Osteoblast (primary cell): ENCODE results near the gene ACAD8. TPM values are rescaled to one million over a fixed set of nuclear protein-coding genes. Genes with fewer than 3 reads are reported as not detected.

ENCODE experiments used
- DNase-seq: peaks from one replicate; pipeline ENCODE4 v3.0.0; 2011; ENCODE audit warnings: low spot score, mixed read lengths; ENCODE audit not compliant: insufficient read length; ENCODE audit errors: missing footprints
- H2AFZ ChIP-seq: 2 replicates; pipeline ENCODE4 v1.6.0; 2011; ENCODE audit warnings: mild to moderate bottlenecking, low read length
- H3K27ac ChIP-seq: 2 replicates; pipeline ENCODE4 v1.5.1; 2011; ENCODE audit warnings: mild to moderate bottlenecking, low read depth, low read length, moderate library complexity
- H3K27me3 ChIP-seq: 2 replicates; pipeline ENCODE4 v1.6.0; 2012; ENCODE audit warnings: mild to moderate bottlenecking, control low read depth, inconsistent platforms, low read length, moderate library complexity; ENCODE audit not compliant: insufficient read depth
- H3K36me3 ChIP-seq: 2 replicates; pipeline ENCODE4 v1.5.1; 2011; ENCODE audit warnings: mild to moderate bottlenecking, low read length, control low read depth, moderate library complexity; ENCODE audit not compliant: insufficient read depth
- H3K4me1 ChIP-seq: 2 replicates; pipeline ENCODE4 v1.5.1; 2011; ENCODE audit warnings: mild to moderate bottlenecking, low read length, control low read depth, moderate library complexity; ENCODE audit not compliant: insufficient read depth
- H3K4me2 ChIP-seq: 2 replicates; pipeline ENCODE4 v1.6.0; 2011; ENCODE audit warnings: mild to moderate bottlenecking, low read length; ENCODE audit not compliant: insufficient read depth
- H3K4me3 ChIP-seq: fragments of 200-600 bp; sonication (generic); 3 replicates; pipeline ENCODE4 v1.5.1; 2012; ENCODE audit warnings: mild to moderate bottlenecking, low read length, inconsistent platforms; ENCODE audit not compliant: insufficient read depth
- H3K79me2 ChIP-seq: 2 replicates; pipeline ENCODE4 v1.6.0; 2012; ENCODE audit warnings: mild to moderate bottlenecking, low read length, control low read depth, inconsistent platforms; ENCODE audit not compliant: insufficient read depth
- H3K9me3 ChIP-seq: 2 replicates; pipeline ENCODE4 v1.5.1; 2011; ENCODE audit warnings: low read depth, low read length, control low read depth
- H4K20me1 ChIP-seq: 2 replicates; pipeline ENCODE4 v1.6.0; 2012; ENCODE audit warnings: mild to moderate bottlenecking, low read length, control low read depth; ENCODE audit not compliant: insufficient read depth
- total RNA-seq: library from RNA; depleted of rRNA; stranded (reverse); fragments of >200 nt; gene quantifications from 2 replicates; pipeline ENCODE4 v1.2.3, GENCODE V29; 2012
- TF ChIP-seq, protein P1 (sequence below): IDR thresholded peaks from 2 replicates; pipeline ENCODE4 v1.5.1; 2011; ENCODE audit warnings: mild to moderate bottlenecking, low read depth, low read length, moderate library complexity; ENCODE audit errors: extremely low read depth

Gene ACAD8
- 17.7 and 21.5 TPM in 2 replicates for total RNA-seq

GRCh38 chr11:134253188-134253993 is at the start of gene ACAD8, which contains the start of gene THYN1:
ACAD8 (plus strand) TSS chr11:134253568; CDS start chr11:134253601, 33 bp downstream.
THYN1 (minus strand) TSS chr11:134253352; CDS start chr11:134252882, 470 bp downstream.
- H3K36me3 ChIP-seq = peaks cover 34% of the 10 kb centered on the region
- peak; percentile 99 for DNase-seq
- TF ChIP-seq, protein P1, sequence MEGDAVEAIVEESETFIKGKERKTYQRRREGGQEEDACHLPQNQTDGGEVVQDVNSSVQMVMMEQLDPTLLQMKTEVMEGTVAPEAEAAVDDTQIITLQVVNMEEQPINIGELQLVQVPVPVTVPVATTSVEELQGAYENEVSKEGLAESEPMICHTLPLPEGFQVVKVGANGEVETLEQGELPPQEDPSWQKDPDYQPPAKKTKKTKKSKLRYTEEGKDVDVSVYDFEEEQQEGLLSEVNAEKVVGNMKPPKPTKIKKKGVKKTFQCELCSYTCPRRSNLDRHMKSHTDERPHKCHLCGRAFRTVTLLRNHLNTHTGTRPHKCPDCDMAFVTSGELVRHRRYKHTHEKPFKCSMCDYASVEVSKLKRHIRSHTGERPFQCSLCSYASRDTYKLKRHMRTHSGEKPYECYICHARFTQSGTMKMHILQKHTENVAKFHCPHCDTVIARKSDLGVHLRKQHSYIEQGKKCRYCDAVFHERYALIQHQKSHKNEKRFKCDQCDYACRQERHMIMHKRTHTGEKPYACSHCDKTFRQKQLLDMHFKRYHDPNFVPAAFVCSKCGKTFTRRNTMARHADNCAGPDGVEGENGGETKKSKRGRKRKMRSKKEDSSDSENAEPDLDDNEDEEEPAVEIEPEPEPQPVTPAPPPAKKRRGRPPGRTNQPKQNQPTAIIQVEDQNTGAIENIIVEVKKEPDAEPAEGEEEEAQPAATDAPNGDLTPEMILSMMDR = no peak
- peaks cover 16% of the 10 kb centered on the region for H3K4me1 ChIP-seq
- H2AFZ ChIP-seq = peak within 1 kb of the TSS; percentile 85
- H3K27me3 ChIP-seq = no peaks in the 10 kb centered on the region
- H3K4me3 ChIP-seq = peak within 1 kb of the TSS; percentile 82
- H3K27ac ChIP-seq = peak within 1 kb of the TSS; percentile 50
- no peaks in the 10 kb centered on the region for H3K9me3 ChIP-seq
- H3K4me2 ChIP-seq = peak within 1 kb of the TSS; percentile 78
- H4K20me1 ChIP-seq = no peaks in the 10 kb centered on the region
- peaks cover 36% of the 10 kb centered on the region for H3K79me2 ChIP-seq

DNA sequence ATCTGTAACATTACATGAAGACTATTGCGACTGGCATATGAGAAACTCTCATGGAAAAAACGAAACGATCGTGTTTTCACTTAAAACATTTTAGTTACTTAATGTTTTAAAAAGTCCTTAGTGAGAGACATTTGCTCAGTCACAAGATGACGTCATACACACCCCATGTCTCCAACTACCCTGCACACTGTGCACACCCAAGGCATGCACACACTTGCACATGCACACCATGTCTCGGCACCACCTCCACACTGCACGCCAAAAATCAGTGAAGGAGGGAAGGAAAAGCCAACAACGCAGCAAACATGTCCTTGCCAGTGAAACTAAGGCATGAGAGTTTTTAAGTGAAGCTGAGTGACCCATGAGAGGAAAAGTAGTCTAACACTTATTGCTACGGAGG is 47.6 kb upstream of the ACAD8 start:
- TF ChIP-seq, protein P1 = no peak
- Histone ChIP-seq H3K9me3 (no peaks in the 10 kb centered on the region), H3K4me1 (no peaks in the 10 kb centered on the region), H3K36me3 (peaks cover 47% of the 10 kb centered on the region), H3K79me2 (peaks cover 2% of the 10 kb centered on the region), H3K27me3 (no peaks in the 10 kb centered on the region), H3K27ac (no peak overlapping the region), H2AFZ (no peak overlapping the region), H4K20me1 (no peaks in the 10 kb centered on the region), H3K4me2 (no peak overlapping the region), H3K4me3 (no peak overlapping the region)
- DNase-seq = no peak

- H3K27ac ChIP-seq = no peak overlapping the region
- peaks cover 46% of the 10 kb centered on the region for H3K36me3 ChIP-seq
- no peaks in the 10 kb centered on the region for H4K20me1 ChIP-seq
- H3K79me2 ChIP-seq = peaks cover 6% of the 10 kb centered on the region
- TF ChIP-seq, protein P1 = no peak
- H3K9me3 ChIP-seq = no peaks in the 10 kb centered on the region
- no peak overlapping the region for H2AFZ ChIP-seq
- no peak overlapping the region for H3K4me2 ChIP-seq
- H3K4me3 ChIP-seq = no peak overlapping the region
- DNase-seq = no peak
- no peaks in the 10 kb centered on the region for H3K4me1 ChIP-seq
- H3K27me3 ChIP-seq = no peaks in the 10 kb centered on the region
Observed at GRCh38 chr11:134206185-134206584, 47.2 kb upstream of the ACAD8 start.

GRCh38 chr11:134207538-134208239 is 45.7 kb upstream of the ACAD8 start:
- DNase-seq = no peak
- H3K9me3 ChIP-seq = no peaks in the 10 kb centered on the region
- no peak overlapping the region for H3K4me3 ChIP-seq
- no peak overlapping the region for H3K27ac ChIP-seq
- no peak overlapping the region for H2AFZ ChIP-seq
- H4K20me1 ChIP-seq = no peaks in the 10 kb centered on the region
- H3K79me2 ChIP-seq = peaks cover 13% of the 10 kb centered on the region
- TF ChIP-seq, protein P1 = peak; percentile 63
- no peak overlapping the region for H3K4me2 ChIP-seq
- peaks cover 31% of the 10 kb centered on the region for H3K36me3 ChIP-seq
- no peaks in the 10 kb centered on the region for H3K27me3 ChIP-seq
- H3K4me1 ChIP-seq = no peaks in the 10 kb centered on the region
